ENCODE data around the gene SLC35B2.

SLC35B2 gene

DNA sequence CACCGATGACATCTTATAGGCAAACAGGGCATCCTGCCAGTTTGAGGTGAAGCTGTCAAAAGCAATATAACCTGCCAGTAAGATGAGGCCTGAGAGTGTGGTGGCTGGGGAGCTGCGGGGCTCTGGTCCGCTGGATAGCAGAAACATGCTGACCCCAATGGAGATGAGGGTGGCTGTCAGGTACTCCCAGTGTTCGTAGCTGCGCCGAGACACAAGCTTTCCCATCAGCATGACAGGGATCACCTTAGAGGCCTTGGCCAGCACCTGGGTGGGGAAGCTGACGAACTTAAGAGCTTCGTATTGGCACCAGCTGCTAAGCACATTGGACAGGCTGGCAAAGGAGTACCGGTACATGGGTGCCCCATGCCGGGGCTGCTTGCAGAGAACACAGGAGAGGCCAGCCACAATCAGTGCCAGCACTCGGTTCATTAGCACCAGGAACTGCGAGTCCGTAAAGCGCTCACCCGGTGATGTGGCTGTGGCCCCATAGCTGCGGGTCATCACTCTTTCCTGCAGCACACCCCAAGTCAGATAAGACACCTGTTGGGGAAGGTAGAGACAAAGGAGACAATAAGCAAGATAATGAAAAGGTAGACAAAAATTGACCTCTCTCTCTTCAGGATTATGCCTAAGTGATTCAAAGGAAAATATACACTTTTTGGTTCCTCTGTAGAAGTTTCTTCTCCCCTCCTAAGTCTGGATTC lies 2.1 kb downstream of the SLC35B2 start:
- peak in 2 of 58 donors; percentile 34 to 54 for DNase-seq

DNA sequence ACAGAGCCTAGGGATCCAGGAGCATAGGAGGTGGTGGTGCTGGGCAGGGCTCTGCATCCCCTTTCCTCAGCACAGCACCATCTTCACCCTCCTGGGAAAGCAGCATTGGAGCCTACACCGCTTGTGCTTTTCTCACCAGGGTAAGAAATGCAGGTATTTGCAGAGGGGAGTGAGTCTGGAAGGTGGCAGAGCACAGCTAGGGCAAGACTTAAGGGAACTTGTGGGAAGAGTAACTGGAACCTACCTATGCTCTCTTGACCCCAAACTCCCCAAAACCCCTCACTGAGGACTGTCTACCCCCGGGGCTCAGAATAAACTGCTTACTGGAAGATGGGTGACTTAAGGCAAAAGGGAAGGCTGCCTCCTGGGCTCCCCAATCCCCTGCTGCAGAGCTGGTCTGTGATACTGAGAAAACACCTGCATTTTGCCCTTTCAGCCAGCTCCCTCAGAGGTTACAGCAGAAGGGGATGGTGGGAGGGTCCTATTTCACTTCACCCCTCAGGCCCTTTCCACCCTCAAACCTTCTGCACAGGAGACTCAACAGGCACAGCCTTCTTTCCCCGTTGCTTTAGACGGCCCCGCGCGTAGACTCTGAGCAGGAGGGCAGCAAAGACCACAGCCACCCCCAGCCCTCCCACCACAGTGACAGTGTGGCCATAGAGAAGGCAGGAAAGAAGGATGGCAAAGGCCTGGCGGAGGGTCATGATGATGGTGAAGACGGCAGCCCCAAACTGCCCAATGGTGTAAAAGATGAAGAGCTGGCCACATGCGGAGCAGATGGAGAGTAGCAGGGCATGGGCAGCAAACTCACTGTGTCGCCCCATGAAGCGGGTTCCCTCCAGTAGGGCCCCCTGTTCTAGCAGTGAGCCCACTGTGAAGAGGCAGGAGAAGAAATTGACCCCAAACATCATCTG lies 2.9 kb downstream of the SLC35B2 start:
- peak in 1 of 58 donors; percentile 58 for DNase-seq

DNA sequence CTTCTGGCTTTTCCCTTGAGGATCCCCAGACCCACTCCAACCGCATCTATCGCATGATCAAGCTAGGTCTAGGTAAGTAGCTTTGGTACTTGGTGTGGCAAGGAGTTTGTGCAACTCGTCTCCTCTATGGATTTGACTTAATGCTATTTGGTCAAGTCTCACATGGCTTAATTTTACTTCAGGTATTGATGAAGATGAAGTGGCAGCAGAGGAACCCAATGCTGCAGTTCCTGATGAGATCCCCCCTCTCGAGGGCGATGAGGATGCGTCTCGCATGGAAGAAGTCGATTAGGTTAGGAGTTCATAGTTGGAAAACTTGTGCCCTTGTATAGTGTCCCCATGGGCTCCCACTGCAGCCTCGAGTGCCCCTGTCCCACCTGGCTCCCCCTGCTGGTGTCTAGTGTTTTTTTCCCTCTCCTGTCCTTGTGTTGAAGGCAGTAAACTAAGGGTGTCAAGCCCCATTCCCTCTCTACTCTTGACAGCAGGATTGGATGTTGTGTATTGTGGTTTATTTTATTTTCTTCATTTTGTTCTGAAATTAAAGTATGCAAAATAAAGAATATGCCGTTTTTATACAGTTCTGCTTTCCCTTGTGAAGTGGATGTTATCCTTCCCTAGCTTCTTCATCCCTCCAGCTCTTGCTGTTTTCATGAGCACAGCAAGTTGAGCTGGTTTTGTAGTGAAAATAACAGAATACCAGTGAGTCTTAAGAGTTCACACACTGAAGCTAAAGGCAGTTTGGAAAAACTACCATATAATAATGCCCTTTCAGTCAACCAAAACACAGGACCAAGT lies 3.8 kb downstream of the SLC35B2 start:
- peak in 2 of 58 donors; percentile 16 to 26 for DNase-seq

DNA sequence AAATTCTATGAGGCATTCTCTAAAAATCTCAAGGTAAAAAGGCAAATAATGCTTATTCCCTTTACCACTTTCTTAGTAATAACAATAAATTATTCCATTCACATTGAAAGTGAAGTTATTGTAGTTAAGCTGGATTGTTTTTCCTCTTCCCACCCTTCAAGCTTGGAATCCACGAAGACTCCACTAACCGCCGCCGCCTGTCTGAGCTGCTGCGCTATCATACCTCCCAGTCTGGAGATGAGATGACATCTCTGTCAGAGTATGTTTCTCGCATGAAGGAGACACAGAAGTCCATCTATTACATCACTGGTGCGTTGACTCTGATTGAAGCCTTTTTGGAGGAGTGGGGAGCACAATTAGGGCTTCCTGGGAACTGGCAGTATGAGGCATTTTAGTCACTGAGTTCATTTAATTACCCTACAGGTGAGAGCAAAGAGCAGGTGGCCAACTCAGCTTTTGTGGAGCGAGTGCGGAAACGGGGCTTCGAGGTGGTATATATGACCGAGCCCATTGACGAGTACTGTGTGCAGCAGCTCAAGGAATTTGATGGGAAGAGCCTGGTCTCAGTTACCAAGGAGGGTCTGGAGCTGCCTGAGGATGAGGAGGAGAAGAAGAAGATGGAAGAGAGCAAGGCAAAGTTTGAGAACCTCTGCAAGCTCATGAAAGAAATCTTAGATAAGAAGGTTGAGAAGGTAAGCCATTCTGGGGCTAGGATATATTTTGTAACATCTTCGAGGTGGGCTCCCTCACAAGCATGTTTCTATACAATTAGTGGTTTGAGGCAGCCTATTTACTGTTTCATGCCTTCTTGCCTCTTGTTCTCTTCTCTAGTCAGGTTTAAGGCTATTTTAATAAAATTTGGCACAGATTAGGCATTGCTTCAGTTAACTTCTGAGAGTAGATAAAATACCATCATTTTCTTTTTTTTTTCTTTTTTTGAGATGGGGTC lies 5.5 kb downstream of the SLC35B2 start:
- DNase-seq = no peak

DNA sequence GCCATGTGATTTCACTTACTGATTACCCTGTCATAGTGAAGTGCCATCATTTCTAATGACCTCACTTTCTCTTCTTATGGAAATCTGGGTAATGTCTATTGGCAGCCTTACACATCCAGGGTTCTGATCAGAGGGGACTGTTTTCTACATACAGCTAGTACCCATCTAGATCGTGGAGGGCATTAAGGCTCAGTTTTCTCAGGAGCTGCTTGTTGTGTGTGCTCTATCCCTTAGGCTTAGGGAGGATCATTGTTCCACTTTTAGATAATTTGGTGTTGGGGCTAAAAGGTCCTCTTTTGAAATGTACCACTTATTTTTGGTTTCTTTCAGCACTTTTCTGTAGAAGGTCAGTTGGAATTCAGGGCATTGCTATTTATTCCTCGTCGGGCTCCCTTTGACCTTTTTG lies 6.6 kb downstream of the SLC35B2 start:
- DNase-seq = no peak

DNA sequence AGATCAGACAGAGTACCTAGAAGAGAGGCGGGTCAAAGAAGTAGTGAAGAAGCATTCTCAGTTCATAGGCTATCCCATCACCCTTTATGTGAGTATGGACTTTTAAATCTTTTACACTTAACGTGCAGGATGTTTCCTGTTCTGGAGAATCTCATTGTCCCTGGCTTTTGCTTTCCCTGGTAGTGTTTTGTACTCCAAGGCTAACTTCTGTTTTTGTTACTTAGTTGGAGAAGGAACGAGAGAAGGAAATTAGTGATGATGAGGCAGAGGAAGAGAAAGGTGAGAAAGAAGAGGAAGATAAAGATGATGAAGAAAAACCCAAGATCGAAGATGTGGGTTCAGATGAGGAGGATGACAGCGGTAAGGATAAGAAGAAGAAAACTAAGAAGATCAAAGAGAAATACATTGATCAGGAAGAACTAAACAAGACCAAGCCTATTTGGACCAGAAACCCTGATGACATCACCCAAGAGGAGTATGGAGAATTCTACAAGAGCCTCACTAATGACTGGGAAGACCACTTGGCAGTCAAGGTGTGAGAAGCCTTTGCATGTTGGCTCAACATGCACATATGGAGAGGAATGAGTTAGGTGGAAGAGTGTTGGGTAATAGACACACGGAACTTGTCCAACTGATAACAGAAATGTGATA lies 7.1 kb downstream of the SLC35B2 start:
- no peak for DNase-seq

DNA sequence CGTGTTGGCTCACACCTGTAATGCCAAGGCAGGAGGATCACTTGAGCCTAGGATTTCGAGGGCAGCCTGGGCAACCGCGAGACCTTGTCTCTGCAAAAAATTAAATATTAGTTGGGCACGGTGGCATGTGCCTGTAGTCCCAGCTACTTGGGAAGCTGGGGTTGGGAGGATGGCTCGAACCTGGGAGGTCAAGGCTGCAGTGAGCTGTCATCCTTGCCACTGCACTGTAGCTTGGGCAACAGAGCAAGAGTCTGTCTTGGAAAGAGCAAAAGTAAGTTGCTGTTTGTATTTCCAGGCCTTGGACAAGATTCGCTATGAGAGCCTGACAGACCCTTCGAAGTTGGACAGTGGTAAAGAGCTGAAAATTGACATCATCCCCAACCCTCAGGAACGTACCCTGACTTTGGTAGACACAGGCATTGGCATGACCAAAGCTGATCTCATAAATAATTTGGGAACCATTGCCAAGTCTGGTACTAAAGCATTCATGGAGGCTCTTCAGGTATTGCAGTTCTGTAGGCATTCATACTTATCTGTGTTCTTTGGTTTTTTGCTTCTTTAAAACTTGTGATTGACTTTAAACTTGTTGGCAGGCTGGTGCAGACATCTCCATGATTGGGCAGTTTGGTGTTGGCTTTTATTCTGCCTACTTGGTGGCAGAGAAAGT lies 8.1 kb downstream of the SLC35B2 start:
- DNase-seq = no peak

DNA sequence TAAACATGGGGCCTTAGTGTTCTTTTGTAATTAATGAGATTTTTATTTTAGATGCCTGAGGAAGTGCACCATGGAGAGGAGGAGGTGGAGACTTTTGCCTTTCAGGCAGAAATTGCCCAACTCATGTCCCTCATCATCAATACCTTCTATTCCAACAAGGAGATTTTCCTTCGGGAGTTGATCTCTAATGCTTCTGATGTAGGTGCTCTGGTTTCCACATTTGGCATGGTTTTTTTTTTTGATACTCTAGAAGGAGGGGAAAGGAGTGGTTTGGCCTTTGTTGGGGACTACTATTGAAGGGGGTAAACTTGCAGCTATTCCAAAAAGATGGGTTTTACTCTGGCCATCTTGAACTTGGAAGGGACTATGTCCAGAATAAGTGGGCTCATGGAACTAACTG lies 8.7 kb downstream of the SLC35B2 start:
- DNase-seq = no peak

DNA sequence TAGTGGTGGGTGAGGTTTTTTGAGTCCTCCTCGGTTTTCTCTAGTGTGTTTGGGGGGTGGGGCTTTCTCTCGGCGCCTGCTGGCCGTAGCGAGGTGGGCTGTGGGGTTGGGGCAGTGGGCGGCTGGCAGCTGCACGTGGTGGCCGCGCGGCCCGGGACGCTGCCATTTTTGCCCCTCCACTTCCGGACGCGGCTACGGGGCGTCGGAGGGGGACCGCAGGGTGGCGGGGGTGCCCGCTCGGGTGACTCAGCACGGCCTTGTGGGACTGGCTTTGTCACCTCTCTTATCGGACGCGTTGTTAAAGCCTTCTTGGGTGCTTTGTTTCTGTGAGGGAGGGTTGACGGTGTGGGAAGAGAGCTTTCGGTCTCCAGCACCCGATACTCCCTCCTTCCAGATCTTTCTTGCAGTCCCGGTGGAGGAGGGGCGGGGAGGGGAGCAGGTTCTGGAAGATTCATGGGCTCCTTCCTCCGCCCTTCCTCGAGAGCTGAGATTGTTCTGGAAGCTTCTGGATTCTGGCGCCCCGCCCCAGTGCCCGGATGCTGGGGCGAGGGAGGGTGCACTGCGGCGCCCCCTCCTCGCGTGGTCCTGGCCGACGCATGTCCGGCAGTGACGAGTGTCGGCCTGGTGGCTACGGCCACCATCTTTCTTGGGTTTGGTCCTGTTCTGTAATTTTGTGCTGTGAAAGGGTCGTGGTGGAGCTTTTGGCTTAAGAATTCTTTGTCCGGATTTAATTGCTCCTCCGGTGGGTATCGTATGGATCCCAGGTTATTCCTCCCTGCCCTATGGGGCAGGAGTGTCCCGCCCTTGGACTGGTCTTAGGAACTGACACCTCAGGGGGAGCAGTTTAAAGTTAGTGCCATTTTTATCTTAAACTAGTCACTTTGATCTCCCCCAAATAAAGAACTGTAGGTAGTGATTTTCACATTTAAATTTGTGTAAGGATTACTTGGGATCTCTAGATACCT lies 9.7 kb downstream of the SLC35B2 start:
- peak in 49 of 58 donors; percentile 34 to 90 (median 72) for DNase-seq

DNA sequence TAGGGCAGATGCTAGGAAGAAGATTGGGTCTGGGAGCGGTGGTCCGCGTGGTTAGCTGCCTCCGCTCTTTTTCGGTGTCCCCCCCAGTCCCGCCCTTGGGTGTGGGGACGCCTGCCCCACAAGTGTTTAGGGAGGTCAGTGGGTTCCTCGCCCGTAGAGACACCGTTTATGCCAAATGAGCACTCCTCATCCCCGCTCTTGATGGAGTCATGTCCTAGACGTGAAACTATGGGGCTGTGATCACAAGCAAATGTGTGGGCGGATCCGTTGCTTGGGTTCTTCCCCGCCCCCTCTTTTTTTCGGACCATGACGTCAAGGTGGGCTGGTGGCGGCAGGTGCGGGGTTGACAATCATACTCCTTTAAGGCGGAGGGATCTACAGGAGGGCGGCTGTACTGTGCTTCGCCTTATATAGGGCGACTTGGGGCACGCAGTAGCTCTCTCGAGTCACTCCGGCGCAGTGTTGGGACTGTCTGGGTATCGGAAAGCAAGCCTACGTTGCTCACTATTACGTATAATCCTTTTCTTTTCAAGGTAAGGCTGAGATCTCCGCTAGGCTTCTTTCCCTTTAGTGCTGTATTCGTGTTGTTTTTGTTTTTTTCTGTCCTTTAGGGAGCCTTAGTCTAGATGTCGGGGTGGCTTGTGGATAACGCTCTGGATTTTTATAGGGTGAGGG lies 10.5 kb downstream of the SLC35B2 start, which contains the start of gene HSP90AB1:
Gene HSP90AB1, plus strand, starts transcription at position 439 of the 675 bp plus-strand sequence. CDS start 1,529 bp downstream, outside the sequence.
- DNase-seq = peak; percentile 55 to 96 (median 90)

DNA sequence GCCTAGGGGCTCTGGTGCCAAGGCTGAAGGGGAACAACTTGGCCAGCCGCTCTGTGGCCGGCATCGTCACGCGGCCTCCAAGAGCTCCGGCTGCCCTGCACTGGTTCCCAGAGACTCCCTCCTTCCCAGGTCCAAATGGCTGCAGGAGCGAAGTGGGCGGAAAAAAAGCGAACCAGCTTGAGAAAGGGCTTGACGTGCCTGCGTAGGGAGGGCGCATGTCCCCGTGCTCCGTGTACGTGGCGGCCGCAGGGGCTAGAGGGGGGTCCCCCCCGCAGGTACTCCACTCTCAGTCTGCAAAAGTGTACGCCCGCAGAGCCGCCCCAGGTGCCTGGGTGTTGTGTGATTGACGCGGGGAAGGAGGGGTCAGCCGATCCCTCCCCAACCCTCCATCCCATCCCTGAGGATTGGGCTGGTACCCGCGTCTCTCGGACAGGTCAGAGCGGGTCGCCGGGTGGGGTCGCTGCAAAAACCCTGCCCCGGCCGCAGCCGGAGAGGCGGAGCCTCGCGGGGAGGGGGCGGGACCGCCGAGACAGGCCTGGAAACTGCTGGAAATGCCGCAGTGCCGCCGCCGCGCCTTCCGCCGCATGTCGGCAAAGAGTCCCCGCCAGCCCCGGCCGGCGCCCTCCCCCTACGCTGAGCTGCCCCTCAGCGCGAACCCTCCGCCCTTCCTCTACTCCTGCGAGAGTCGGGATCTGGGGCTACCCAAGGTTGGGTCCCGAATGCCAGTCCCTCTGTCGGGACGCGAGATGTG lies 11.2 kb downstream of the SLC35B2 start:
- DNase-seq = peak; percentile 36 to 94 (median 84)

DNA sequence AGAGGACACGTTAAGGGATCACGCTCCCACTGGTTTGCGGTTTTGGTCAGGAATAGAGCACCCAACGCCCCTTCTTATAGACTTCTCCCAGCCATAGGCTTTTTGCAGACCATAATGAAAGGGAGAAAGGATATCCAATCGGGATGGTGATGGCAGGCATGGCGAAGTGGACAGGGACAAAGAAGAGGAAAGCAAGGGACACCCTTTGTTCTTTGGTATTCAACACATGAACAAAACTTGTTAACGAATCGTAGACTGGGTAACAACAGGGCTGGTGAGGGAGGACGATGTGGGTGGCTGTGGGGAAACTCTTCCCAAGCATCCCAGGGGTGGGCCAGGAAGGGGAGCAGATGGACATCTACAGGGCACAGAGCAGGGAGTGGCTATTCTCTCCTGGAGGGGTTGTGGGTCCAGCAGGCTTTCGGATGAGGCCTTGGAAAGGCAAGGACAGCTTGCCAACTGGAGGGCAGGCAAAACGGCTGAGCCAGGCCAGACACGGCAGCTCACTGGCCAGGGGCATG lies 11.9 kb downstream of the SLC35B2 start:
- peak in 4 of 58 donors; percentile 53 to 76 (median 66) for DNase-seq

DNA sequence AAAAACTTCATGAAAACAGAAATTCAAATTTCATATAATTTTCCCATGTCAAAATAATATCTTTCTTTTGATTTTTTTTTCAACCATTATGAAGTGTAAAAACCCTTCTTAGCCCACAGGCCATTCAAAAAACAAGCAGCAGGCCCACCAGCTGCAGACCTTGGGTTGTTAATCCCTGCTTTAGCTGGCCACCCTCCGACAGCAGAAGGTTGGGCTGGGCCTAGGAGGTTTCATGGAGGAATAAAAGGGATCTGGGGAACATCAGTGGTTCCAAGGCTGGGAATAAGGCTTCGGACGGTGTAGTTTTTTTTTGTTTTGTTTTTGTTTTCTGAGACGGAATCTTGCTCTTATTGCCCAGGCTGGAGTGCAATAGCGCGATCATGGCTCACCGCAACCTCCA lies 14.0 kb downstream of the SLC35B2 start:
- DNase-seq = no peak

DNA sequence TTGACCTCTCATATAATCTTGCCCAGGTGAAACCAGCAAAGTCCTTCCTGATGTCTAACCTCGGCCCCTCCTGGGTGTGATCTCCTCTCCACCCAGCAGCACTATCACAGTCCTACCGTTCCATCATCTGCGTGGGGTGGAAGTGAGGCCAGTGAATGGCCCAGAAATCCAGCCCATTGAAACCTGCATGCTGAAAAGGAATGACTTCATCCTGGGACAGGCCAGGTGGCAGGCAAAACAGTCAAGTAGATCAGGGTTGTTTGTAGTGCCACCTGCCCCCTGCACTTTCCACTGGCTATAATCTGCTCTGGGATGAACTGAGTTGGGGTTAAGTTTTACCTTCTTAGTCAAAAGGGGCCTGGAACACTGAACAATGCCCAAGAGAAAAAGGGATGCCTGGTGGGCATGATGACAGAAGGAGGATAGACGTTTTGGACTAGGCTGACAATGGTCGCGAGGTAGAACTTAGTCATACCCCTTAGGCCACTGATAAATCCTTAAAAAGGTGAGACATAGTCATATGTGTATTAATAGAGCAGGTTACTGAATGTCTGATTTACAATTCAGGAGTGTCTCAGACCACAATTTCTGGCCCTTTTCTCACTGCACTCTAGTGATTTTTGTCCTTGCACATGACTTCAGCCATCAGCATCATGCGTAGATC lies 18.5 kb downstream of the SLC35B2 start:
- DNase-seq = no peak

DNA sequence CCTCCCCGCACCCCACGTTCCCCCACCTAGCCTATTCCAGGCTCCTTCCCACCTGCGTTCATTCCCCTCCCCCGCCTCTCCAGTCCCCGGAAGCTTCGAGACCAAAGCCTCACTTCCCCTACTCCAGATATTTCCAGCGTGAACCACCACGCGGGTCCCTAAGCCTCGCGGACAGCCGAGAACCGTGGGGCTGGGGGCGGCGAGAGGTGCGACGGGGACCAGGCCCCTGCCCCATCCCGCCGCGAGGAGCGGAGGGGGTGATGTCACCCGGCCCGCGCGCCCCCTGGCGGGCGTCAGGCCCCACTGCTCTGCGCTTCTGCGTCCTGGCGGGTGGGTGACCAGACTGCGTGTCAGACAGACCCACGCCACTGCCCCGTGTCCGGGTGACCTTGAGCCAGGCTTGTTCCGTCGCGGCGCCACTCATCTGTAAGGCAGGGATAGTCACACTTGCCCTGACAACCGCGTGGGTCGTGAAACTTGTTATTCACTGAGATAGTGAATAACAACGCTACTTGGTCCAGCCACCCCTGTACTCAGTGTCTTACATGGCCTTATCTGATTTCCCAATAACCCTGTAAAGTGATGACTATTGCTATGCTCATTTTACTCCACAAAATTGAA lies 19.4 kb downstream of the SLC35B2 start:
- peak in 54 of 58 donors; percentile 28 to 86 (median 71) for DNase-seq

Measured in anterior cingulate cortex (tissue), 58 donors.